GM18867 (cell line): ENCODE data around the gene PIK3R3.
"Not testable (repeated sequence)": the region's sequence is repeated elsewhere in the genome, so short reads cannot be mapped to it uniquely, and the experiment has no call there.

Experiments
- ATAC-seq: cut with Tn5 transposase; IDR thresholded peaks from one replicate; pipeline ENCODE4 v1.9.1; 2021; ENCODE audit warnings: mild to moderate bottlenecking, moderate library complexity; ENCODE audit not compliant: unreplicated experiment

The PIK3R3 gene

DNA sequence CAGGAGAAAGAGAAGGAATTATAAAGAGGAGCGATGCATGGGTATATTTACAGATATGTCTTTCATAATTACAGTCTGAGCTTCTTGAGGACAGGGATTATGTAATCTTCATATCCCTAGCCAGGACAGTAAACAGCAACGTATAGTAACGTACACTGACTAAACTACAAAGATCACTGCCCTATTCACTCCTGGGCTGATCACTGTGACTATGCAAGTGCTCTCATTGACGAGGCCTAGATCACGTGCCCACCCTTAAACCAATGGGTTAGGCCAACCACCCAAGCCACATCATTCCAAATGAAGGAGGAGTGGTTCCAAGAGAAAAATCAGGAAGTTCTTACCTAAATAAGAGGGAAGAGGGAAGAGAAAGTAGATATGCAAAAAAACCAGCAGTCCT lies 18.5 kb downstream of the PIK3R3 start:
- ATAC-seq, result no peak

DNA sequence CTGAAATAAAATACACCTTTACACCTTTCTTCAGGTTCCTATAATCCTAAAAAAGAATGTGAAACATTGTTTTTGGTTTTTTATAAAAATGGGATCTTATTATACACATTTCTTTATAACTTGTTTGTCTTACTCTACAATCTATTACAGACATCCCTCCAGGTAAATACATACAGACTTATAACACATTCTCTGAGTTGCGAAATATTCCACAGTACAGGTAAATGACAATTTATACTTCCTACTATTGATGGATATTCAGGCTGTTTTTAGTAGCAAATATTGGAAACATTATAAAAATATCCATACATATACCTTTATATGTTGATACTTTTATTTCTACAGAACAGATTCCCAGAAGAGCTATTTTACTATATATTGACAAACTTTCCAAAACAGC lies 20.3 kb downstream of the PIK3R3 start:
- no peak for ATAC-seq

DNA sequence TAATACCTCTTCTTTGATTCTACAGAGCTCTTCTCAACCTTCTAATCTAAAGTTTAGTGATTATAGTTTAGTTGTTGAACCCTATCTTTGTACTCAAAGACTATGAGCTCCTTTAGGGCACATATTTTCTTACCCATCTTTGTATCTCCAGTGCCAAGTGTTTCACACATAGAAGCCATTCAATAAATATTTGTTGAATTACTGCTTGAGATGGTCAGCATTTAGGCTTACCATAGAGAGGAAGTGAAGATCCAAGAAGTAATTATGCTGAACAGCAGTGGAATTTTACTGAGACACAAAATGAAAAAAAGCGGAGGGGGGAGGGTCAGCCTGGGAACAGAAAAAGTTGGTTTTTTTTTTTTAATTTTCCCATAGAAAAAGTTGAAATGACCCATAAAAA lies 21.9 kb downstream of the PIK3R3 start:
- ATAC-seq, result no peak

DNA sequence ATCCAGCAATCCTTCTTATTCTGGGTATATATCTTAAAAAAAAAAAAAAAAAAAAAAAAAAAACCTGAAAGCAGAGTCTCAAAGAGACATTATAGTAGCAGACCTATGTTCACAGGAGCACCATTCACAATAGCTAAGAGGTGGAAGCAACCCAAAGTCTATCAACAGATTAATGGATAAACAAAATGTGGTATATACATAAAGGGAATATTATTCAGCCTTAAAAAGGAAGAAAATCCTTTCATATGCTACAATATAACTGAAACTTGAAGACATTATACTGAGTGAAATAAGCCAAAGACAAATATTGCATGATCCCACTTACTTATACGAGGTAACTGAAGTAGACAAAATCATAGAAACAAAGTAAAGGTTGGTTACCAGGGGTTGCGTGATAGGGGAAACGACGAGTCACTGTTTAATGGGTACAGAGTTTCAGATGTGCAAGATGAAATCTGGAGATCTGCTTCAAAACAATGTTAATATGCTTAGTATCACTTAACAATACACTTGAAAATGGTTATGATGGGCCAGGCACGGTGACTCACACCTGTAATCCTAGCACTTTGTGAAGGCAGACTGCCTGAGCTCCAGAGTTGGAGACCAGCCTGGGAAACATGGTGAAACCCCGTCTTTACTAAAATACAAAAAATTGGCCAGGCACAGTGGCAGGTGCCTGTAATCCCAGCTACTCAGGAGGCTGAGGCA lies 29.5 kb downstream of the PIK3R3 start:
- ATAC-seq, result no peak

DNA sequence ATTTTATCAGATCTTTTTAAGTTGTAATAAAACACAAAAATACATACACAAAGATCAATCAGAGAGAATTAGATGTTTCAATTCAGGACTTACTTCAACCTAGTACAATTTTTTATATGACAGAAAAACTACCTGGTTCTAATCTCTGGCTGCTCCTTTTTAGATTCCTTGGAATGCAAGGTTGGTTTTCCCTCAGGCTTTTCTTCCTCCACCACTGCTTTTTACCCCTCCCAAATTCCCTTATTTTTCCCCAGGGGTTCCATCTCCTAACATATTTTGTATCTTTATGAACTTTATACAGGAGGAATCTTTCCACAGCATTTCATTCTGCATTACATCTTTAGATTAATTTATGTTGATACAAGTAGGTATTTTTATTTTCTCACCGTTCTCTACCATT lies 33.2 kb downstream of the PIK3R3 start:
- ATAC-seq, result no peak

DNA sequence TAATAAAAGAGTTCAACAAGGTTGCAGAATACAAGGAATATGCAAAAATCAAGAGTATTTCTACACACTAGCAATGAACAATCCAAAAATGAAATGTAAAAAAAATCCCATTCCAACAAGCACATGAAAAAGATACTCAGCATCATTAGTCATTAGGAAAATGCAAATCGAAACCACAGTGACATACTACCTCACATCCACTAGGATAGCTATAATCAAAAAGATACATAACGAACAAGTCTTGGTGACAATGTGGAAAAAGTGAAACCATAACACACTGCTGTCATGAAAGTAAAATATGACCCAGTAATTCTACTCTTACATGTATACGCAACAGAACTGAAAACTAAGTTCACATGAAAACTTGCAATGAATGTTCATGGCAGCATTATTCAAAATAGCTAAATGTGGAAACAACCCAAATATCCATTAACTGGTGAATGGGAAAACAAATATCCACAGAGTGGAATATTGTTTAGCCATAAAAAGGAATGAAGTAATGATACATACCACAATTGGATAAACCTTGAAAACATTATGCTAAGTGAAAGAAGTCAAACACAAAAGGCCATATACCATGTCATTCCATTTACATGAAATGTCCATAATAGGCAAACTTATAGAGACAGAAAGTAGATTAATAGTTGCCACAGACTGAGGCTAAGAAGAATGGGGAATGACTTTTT lies 34.3 kb downstream of the PIK3R3 start:
- no peak for ATAC-seq

DNA sequence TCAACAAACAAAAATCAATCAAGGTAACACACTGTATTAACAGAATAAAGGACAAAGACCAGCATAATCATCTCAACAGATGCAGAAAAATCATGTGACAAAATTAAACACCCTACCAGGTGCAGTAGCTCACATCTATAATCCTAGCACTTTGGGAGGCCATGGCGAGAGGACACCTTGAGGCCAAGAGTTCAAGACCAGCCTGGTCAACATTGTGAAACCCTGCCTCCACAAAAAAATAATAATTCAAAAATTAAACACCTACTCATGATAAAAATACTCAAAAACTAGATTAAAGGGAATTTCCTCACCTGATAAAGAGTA lies 35.3 kb downstream of the PIK3R3 start:
- ATAC-seq, result no peak

DNA sequence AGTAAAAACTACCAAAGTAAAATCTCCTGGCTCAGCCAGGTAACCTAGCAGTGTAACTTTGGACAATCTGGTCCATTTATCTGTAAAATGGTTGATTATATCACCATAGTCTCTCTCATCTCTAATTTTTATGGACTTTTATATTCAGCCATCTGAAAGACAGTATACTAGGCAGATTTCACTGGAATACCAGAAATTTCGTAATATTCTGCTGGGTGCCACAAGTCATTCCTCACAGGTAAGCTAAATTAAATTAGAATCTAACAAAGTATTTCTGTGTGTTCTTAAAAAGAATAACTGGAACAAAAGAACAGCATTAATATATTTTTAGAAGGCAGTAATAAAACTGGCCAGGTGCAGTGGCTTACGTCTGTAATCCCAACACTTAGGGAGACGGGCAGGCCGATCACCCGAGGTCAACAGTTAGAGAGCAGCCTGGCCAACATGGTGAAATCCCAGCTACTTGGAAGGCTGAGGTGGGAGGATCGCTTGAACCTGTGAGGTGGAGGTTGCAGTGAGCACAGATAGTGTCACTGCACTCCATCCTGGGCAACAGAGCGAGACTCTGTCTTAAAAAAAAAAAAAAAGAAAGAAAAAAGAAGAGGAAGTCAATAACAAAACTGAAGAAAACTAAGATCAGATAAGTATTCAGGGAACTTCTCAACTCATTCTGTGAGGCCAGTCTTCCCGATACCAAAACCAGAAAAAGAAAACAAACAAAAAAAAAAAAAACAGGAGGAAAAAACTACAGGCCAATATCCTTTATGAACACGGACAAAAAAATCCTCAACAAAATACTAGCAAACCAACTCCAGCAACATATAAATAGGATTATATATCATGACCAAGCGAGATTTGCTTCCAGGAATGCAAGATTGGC lies 35.9 kb downstream of the PIK3R3 start:
- no peak for ATAC-seq

DNA sequence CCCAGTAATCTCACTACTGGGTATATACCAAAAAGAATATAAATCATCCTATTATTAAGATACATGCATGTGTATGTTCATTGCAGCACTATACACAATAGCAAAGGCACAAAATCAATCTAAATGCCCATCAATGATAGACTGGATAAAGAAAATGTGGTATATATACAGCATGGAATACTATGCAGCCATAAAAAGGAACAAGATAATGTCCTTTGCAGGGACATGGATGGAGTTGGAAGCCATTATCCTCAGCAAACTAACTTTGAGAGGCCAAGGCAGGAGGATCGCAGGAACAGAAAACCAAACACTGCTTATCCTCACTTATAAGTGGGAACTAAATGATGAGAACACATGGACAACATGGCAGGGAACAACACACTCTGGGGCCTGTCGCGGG lies 37.3 kb downstream of the PIK3R3 start:
- ATAC-seq, result not testable (repeated sequence)

DNA sequence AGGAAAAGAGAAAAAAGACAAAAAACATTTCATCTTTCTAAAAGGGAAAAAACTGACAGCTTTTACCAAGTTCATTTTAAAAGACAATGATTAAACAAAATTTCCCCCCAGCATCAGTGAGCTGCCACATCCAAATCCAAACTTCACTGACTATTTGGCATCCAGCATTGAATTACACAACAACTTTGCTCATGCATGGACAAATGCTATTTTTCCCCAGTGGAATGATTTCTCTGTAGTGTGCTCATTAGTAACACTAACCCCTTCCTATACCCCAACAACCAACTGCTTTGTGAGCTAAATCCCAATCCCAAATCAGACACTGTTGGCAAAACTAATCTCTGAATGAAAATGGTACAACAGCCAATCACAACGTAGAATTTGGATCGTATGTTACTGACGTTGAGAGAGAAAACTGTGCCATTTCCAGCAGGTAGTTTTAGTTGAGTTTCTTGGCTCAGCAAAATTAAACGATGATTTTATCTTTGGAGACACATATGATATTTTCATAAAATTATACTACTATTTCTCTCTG lies 37.9 kb downstream of the PIK3R3 start:
- no peak for ATAC-seq

DNA sequence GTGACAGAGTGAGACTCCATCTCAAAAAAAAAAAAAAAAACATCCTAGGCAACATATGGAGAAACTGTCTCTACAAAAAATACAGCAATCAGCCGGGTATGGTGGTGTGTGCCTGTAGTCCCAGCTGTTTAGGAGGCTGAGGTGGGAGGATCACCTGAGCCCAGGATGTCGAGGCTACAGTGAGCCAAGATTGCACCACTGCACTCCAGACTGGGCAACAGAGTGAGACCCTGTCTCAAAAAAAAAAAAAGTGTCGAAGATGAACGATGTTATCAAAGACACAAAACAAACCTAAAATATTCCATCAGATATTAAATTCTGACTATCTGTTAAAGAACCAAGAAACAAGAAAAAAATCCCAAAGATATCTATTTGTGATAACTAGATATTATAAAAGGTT lies 38.6 kb downstream of the PIK3R3 start:
- not testable (repeated sequence) for ATAC-seq

DNA sequence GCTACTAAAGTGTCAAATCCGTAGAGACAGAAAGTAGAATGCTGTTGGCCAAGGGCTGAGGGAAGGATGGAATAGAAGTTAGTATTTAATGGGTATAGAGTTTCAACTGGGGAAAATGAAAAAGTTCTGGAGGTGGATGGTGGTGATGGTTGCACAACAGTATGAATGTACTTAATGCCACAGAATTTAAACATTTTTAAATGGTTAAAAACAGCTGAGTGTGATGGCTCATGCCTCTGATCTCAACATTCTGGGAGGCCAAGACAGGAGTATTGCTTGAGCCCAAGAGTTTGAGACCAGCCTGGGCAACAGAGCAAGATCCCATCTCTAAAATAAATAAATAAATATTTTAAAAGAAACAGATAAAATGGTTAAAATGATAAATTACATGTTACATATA lies 44.5 kb downstream of the PIK3R3 start:
- no peak for ATAC-seq

DNA sequence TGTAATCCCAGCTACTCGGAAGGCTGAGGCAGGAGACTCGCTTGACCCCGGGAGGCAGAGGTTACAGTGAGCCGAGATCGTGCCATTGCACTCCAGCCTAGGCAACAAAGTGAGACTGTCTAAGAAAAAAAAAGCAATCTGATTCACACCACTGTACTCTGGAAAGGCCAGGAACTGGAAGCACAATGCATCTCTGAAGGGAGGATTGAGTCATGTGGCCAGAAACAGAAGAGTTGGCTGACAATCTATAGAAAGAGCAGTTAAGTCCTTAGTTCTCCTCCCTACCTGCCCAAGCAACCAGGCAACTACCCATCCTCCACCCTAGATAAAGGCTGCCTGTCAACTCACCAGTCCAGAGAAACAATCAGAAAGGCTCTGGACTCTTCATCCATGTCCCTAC lies 45.9 kb downstream of the PIK3R3 start:
- no peak for ATAC-seq

DNA sequence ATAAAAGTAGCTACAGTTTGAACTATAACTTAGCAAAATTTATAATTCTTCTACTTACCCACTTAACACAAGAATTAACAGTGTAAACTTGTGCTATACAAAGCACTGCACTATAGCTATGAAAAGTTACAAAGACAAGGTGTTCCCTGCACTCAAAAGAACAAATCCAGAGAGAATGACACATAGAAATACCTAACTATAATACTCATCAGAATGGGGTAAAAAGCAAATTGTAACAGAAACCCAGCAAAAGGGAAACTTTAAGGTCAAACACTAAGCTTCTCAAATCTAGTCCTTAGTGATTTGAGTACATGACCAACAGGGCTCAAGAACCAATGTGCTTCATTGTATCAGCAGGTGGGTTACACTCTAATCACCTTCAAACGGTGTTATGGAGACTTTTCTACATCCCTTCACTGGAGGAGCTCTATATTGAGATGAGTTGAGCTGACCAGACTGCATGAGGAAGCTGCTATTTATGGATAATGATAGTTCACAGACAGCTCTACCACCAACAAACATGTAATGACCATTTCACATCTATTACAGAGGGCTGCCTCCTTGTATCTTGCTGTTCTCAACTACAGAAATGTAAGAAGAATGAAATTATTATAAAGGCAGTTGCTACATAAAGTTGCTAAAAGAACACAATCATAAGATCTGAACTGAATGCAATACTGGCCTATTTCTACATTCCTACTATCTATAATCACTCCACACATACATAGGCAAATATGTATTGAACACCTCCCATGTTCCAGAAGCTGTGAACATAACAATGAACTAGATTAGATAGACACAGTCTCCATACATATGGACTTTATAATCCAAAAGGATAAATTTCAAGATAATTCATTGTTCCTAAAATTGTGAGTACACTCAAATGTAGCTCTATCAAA lies 47.6 kb downstream of the PIK3R3 start:
- ATAC-seq, result no peak

DNA sequence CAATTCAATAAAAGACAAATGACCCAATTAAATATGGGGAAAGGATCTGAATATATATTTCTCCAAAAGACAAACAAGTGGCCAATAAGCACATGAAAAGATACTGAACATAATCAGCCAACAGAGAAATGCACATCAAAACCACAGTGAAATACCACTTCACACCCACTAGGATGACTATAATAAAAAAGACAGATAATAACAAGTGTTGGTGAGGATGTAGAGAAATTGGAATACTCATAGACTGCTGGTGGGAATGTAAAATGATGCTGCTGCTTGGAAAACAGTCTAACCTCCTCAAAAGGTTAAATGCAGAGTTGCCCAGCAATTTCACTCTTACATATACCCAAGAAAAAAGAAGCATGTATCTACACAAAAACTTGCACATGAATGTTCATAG lies 48.9 kb downstream of the PIK3R3 start:
- no peak for ATAC-seq

DNA sequence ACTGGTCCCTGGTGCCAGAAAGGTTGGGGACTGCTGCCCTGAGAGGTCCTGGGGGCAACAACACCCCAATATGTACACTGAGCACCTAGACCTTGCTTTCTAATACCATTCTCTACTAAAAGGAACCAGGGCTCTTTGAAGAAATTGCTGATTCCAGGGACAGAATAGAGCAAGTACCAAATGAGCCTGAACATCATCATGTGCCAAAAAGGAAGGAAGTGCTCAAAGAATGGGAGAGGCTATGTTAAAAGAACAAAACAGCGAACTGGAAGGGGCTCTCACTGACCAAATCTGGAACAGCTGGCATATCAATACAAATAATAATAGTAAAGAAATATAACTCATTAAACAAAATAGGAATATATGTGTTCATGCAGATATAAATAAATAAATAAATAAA lies 50.8 kb downstream of the PIK3R3 start:
- no peak for ATAC-seq

DNA sequence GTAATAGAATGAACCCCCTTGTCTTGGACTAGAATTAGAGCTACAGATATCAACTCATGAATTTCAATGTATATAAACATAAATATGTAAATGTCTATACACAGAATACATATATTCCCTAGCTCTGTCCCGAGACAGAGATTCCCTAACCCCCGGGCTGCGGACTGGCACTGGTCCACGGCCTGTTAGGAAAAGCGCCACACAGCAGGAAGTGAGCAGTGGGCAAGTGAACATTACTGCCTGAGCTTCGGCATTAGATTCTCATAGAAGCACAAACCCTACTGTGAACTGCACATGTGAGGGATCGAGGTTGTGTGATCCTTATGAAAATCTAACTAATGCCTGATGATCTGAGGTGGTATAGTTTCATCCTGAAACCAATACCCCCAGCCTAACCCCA lies 51.2 kb downstream of the PIK3R3 start:
- no peak for ATAC-seq

DNA sequence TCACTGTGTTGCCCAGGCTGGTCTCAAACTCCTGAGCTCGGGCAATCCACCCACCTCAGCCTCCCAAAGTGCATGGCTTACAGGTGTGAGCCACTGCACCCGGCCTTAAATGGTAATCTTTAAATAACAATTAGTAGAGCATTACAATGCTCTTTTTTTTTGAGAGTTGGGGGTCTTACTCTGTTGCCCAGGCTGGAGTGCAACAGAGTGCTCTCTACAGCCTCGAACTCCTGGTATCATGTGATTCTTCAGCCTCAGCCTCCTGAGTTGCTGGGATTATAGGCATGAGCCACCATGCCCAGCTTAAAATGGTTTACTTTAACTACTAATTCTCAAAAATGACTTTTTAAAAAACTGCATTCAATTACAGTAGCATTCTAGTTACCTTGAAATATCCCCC lies 52.2 kb downstream of the PIK3R3 start:
- no peak for ATAC-seq

DNA sequence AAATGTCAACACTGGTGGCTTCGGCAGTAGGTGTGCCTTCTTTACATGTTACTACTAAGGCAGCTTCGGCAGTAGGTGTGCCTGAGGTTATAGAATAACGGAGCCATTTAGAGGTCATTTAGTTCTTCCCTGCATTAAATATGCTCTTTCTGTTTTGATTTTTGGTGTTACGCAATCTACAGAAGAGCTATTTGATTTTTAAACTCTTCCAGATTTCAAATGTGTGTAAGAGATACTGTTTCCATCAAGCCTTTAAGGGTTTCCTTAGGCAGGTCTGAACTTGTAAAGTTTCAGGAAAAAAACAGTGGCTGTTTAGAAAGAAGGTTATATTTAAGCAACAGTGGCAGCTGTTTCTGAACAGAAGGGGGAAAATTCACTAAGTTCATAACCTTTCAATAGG lies 54.8 kb downstream of the PIK3R3 start:
- ATAC-seq, result no peak

DNA sequence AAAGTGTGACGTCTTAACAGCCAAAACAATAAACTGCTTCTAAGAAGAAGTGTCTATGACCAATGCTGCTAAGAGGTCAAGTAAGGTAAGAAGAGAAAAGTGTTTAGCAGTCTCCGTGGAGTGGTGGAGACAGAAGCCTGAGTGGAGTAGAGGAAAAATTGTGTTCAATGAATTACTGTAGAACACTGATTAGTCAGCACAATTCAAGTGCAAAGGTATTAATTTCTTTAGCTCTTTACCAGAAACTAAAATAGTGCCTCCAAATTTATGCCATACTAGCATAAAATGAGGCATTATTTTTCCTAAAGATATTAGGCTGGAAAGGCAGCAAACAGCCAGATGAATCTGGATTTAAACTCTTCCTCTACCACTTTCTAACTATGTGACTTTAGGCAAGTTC lies 56.1 kb downstream of the PIK3R3 start:
- ATAC-seq, result no peak

DNA sequence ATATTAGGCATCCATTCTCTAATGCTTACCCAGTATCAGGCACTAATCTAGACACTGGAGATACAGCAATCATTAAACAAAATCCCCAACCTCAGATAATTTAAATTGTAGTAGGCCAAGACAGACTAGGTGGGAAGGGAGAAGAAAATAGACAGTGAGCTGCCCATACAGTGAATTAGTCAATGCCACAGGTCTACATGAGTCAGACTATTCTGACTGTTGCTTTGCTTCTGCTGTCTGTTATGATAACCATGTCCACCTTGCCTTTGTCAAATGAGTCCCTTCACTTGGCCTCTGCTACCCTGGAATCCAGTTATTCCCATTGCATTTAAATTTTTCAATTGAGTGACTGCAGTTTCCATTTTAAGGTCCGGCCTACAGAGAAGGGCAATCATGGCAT lies 59.5 kb downstream of the PIK3R3 start:
- ATAC-seq, result no peak
